Testis (tissue), 3 donors: ENCODE data around the gene HES2. TPM values are rescaled to one million over a fixed set of nuclear protein-coding genes. Genes with fewer than 3 reads are reported as not detected.

ENCODE experiments used
- DNase-seq: peaks from one replicate; pipeline ENCODE4 v3.0.0-alpha.2; 2019
- H3K27ac ChIP-seq, 2 donors: fragments of 200-600 bp; sonication (generic); one replicate each; pipeline ENCODE4 v1.5.1; 2019
- H3K27me3 ChIP-seq: fragments of 200-600 bp; sonication (generic); one replicate; pipeline ENCODE4 v1.5.1; 2019
- H3K36me3 ChIP-seq: fragments of 200-600 bp; sonication (generic); one replicate; pipeline ENCODE4 v1.5.1; 2017; ENCODE audit warnings: low read depth; ENCODE audit errors: missing control alignments
- H3K4me1 ChIP-seq: fragments of 200-600 bp; sonication (generic); one replicate; pipeline ENCODE4 v1.5.1; 2019
- H3K4me3 ChIP-seq, 2 donors: fragments of 200-600 bp; sonication (generic); one replicate each; pipeline ENCODE4 v1.5.1; 2017 to 2019
- H3K9me3 ChIP-seq: fragments of 200-600 bp; sonication (generic); one replicate; pipeline ENCODE4 v1.5.1; 2017
- CTCF ChIP-seq, 3 experiments: fragments of 450-650 bp in 2 of 3; fragments of 200-600 bp in 1 of 3; sonication (generic) in 1 of 3; IDR thresholded peaks; one replicate each; pipeline ENCODE4 v1.5.1; 2016 to 2019; ENCODE audit warnings: antibody characterized with exemption in 3 of 3, mild to moderate bottlenecking in 2 of 3, moderate library complexity in 1 of 3
- POLR2A ChIP-seq: fragments of 450-650 bp; IDR thresholded peaks from one replicate; pipeline ENCODE4 v1.6.1; 2017; ENCODE audit warnings: antibody characterized with exemption, mild to moderate bottlenecking, moderate library complexity
- WGBS, 2 donors: methylation state at CpG; one replicate each; pipeline ENCODE4 v1.1.5; 2018; 5-methylcytosine and 5-hydroxymethylcytosine counted together
- intact Hi-C: fragments of 100-400 bp; cut with DNase I; formaldehyde crosslinking; loops from one replicate; pipeline ENCODE4 v1.15.1; 2023; ENCODE audit warnings: low total_unique reads
- polyA plus RNA-seq: library from polyadenylated mRNA; stranded (reverse); fragments of 350-450 nt; fragmentation: Illumina TruSeq; extraction: RNeasy Lipid Tissue Mini Kit (QIAGEN cat#74804); gene quantifications from one replicate; pipeline ENCODE4 v1.2.3, GENCODE V29; 2014; ENCODE audit warnings: low read depth, low replicate concordance; ENCODE audit not compliant: insufficient read depth
- total RNA-seq, 2 donors: library from RNA; depleted of rRNA; stranded (reverse); fragments of >200 nt; gene quantifications; one replicate each; pipeline ENCODE4 v1.2.3, GENCODE V29; 2016

HES2 gene
- total and polyA plus RNA-seq, 3 donors from 2014 or later, result 2.4 to 5.0 (median 2.6) TPM

GRCh38 chr1:6427441-6428390, 8.0 kb upstream of the HES2 start:
- intact Hi-C loops, result no loop called here
- TF ChIP-seq CTCF (IDR thresholded peaks at IDR 0.05) (no peak), POLR2A (no peak)
- Histone ChIP-seq H3K4me3 (no peak overlapping the region), H3K9me3 (no peaks in the 10 kb centered on the region), H3K27me3 (no peaks in the 10 kb centered on the region), H3K36me3 (no peaks in the 10 kb centered on the region), H3K4me1 (peaks cover 16% of the 10 kb centered on the region), H3K27ac (no peak overlapping the region)
- peak; percentile 48 for DNase-seq
- 72 to 74% methylated on average over 6 to 26 of the region's 26 CpGs for WGBS, 2 donors

GRCh38 chr1:6426972-6427350, 7.2 kb upstream of the HES2 start:
- Histone ChIP-seq H3K4me1 (peaks cover 16% of the 10 kb centered on the region), H3K27ac (no peak overlapping the region), H3K4me3 (no peak overlapping the region), H3K9me3 (no peaks in the 10 kb centered on the region), H3K36me3 (no peaks in the 10 kb centered on the region), H3K27me3 (no peaks in the 10 kb centered on the region)
- intact Hi-C loops, result no loop called here
- 69 to 79% methylated on average over 10 of the region's 10 CpGs for whole genome bisulfite sequencing, 2 donors
- TF ChIP-seq CTCF (IDR thresholded peaks at IDR 0.05) (no peak), POLR2A (no peak)
- DNase-seq, result no peak

- WGBS, 2 donors, result 68 to 71% methylated on average over 4 to 9 of the region's 9 CpGs
- H3K27me3 ChIP-seq, result no peaks in the 10 kb centered on the region
- no peak overlapping the region for H3K27ac ChIP-seq
- intact Hi-C loops, result no loop called here
- TF ChIP-seq CTCF (IDR thresholded peaks at IDR 0.05) (no peak), POLR2A (no peak)
- H3K4me1 ChIP-seq, result peaks cover 16% of the 10 kb centered on the region
- H3K4me3 ChIP-seq, result peak overlapping the region in 1 of 2 donors; percentile 56
- peak; percentile 51 for DNase-seq
- no peaks in the 10 kb centered on the region for H3K9me3 ChIP-seq
- H3K36me3 ChIP-seq, result no peaks in the 10 kb centered on the region
Observed at GRCh38 chr1:6426277-6426971, 6.7 kb upstream of the HES2 start.

- TF ChIP-seq POLR2A (no peak), CTCF (IDR thresholded peaks at IDR 0.05) (no peak)
Observed at GRCh38 chr1:6425658-6426057, 5.9 kb upstream of the HES2 start.

More at GRCh38 chr1:6425658-6426057, 5.9 kb upstream of the HES2 start:
- H3K4me3 ChIP-seq, result peak overlapping the region in 1 of 2 donors; percentile 56
- no peaks in the 10 kb centered on the region for H3K36me3 ChIP-seq
- DNase-seq, result no peak
- H3K4me1 ChIP-seq, result peaks cover 19% of the 10 kb centered on the region
- 52 to 93% methylated on average over 2 to 6 of the region's 6 CpGs for WGBS, 2 donors
- no peaks in the 10 kb centered on the region for H3K9me3 ChIP-seq
- no peaks in the 10 kb centered on the region for H3K27me3 ChIP-seq
- intact Hi-C loops, result no loop called here
- H3K27ac ChIP-seq, result no peak overlapping the region
